Epithelial cell of proximal tubule (primary cell): ENCODE results near the gene CDR2L. TPM values are rescaled to one million over a fixed set of nuclear protein-coding genes. Genes with fewer than 3 reads are reported as not detected.
A peak's percentile ranks its signal among the peaks of the same experiment; 100 is the strongest.
"Not testable (repeated sequence)": the region's sequence is repeated elsewhere in the genome, so short reads cannot be mapped to it uniquely, and the experiment has no call there.

Experiments
- DNase-seq: peaks from one replicate; pipeline ENCODE4 v3.0.0-alpha.2; 2011; ENCODE audit warnings: low read depth
- H3K4me3 ChIP-seq: 2 replicates; pipeline ENCODE4 v1.5.1; 2011; ENCODE audit warnings: low read depth, mild to moderate bottlenecking, low read length
- total RNA-seq: library from RNA; depleted of rRNA; stranded (reverse); fragments of >200 nt; gene quantifications from 2 replicates; pipeline ENCODE4 v1.2.3, GENCODE V29; 2015
- TF ChIP-seq, protein P1 (sequence below): conservative IDR thresholded peaks from 2 replicates; pipeline ENCODE4 v1.5.1; 2012; ENCODE audit warnings: low read depth, mild to moderate bottlenecking, low read length

CDR2L gene
- total RNA-seq, 1 donor from 2014 or later, result 64.4 TPM

GRCh38 chr17:75039238-75039637 lies 51.8 kb downstream of the CDR2L start:
- DNase-seq, result no peak
- TF ChIP-seq, protein P1, sequence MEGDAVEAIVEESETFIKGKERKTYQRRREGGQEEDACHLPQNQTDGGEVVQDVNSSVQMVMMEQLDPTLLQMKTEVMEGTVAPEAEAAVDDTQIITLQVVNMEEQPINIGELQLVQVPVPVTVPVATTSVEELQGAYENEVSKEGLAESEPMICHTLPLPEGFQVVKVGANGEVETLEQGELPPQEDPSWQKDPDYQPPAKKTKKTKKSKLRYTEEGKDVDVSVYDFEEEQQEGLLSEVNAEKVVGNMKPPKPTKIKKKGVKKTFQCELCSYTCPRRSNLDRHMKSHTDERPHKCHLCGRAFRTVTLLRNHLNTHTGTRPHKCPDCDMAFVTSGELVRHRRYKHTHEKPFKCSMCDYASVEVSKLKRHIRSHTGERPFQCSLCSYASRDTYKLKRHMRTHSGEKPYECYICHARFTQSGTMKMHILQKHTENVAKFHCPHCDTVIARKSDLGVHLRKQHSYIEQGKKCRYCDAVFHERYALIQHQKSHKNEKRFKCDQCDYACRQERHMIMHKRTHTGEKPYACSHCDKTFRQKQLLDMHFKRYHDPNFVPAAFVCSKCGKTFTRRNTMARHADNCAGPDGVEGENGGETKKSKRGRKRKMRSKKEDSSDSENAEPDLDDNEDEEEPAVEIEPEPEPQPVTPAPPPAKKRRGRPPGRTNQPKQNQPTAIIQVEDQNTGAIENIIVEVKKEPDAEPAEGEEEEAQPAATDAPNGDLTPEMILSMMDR, result no peak

DNA sequence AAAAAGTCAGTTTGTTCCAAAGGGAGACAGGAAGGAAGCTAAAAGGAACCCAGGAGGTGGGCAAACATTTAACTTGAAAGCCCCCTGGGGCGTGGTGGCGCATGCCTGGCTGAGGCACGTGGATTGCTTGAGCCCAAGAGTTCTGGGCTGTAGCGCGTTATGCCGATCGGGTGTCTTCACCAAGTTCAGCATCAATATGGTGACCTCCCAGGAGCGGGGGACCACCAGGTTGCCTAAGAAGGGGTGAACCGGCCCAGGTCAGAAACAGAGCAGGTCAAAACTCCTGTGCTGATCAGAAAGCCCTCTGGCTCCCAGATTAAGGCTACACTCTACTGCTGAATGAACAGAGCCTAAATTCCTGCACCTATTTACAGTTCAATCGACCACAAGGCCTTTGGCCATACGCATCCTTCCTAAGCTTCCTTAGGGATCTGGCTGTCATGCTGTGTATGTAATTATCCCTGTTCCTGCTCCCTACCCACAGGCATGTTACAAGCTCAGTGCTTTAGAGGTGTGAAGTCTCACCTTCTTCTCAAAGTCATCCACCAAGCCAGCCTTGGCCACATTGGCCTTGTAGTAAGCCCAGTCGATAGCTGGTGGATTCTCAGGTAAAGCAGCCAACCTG lies 54.3 kb downstream of the CDR2L start:
- TF ChIP-seq, protein P1, result no peak
- no peak for DNase-seq
- no peak overlapping the region for H3K4me3 ChIP-seq

More at GRCh38 chr17:75039238-75039637, 51.8 kb downstream of the CDR2L start:
- no peak overlapping the region for H3K4me3 ChIP-seq

DNA sequence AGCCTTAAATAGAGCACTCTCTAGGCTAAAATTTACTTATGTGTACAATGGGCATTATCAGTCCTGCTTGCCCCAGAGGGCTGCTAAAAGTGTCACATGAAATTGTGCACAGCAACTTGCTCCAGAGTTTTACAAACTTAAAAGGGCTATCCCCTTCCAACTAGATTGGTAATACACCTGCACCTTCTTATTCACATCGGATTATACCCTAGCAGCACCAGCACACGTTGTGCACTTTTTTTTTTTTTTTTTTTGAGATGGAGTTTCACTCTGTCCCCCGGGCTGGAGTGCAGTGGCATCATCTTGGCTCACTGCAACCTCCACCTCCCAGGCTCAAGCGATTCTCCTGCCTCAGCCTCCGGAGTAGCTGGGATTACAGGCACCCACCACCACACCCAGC lies 56.4 kb downstream of the CDR2L start:
- not testable (repeated sequence) for H3K4me3 ChIP-seq

DNA sequence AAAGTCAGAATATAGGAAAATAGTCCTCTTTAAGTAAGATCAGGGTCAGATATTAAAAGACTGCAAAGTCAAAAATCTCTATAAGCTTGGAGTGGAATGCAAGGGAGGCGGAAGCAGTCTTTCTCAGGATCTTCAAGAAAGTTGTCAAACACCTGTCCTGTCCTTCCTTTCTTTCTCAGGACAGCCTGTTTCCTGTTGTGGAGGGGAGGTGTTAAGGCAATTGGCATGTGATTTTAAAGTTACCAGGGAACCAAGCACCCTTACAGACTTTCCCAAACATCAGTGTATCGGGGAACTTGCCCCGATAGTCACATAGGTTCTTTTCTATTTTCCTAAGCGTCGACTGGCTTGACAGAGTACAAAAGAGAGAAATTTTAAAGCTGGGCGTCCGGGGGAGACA lies 57.3 kb downstream of the CDR2L start:
- TF ChIP-seq, protein P1, result no peak
- H3K4me3 ChIP-seq, result no peak overlapping the region
- no peak for DNase-seq

More for the DNA sequence above, 56.4 kb downstream of the CDR2L start:
- DNase-seq, result not testable (repeated sequence)

- peak overlapping the region; percentile 98 for H3K4me3 ChIP-seq
- DNase-seq, result not testable (repeated sequence)
These were observed 58.5 kb downstream of the CDR2L start for GRCh38 chr17:75045946-75046406.

DNA sequence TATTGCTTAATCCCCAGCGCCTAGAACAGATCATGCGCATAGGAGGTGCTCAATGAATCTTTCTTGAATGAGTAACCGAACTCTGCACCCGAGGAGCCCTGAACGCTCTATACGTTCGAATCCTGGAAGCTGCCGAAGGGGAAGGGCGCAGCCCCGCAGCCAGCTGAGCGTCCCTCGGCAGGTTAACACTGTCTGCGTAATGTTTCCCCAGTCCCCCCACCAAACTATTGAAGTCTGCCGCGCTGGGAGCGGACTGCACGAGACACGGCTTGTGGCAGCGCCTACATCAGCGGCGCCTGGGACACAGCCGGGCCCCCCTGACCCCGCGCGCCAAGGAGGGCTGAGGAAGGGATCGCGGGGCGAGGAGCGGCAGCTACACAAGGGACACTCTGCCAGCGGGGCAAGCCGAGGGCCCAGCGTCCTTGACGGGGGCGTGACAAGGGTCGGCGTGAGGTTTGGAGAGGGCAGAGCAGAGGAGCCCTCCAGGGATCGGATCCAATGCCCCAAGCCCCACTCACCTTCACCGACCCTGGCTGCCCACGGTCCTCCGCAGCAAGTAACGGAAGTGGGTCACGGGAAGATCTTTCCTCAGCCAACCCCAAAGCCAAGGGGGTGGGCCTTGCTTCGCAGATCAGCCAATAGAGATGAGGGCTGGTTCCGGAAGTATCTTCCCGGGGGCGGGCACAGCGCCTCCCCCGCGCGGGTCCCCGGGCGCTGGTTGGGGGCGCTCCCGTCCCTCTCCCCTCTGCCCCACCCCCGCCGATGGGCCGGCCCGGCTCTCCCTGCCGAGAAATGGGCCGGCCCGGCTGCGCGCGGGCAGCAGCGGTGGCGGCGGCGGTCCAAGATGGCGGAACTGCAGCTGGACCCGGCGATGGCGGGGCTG lies 59.2 kb downstream of the CDR2L start, which contains the start of the genes ATP5PD and KCTD2:
TSS of gene ATP5PD (minus strand) at position 563 of the 883 bp plus-strand sequence. CDS start 4,319 bp downstream, outside the sequence.
TSS of gene KCTD2 (plus strand) at position 819 of the 883 bp plus-strand sequence. CDS start at position 845, 26 bp downstream.
- TF ChIP-seq, protein P1, result no peak
- H3K4me3 ChIP-seq, result peak within 1 kb of the TSS; percentile 98
- DNase-seq, result peak; percentile 66

DNA sequence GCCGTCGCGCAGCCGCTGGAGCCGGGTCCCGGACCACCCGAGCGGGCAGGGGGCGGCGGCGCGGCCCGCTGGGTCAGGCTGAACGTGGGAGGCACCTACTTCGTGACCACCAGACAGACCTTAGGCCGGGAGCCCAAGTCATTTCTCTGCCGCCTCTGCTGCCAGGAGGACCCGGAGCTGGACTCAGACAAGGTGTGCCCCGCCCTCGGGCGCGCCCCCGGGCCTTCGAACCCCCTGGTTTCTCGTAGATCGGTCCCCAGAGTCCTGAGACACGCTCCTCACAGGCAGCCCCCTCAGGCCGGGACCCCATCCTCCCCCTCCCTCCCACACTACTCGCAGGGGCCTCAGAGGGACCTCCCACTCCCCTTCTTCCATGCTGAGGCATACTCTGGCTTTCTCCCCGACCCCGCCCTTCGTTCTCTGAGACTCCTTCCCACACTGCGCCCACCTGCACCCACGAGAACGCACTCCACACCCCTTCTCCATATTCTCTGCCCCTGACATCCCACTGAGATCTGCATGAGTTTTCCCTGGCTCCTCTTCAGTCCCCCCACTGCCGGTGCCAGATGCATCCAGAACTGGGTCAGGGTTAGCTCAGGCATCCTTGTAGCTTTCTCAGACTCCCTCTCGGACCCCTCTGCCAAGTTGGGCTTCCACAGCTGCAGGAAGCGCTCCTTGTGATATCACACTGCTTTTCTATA lies 60.1 kb downstream of the CDR2L start:
- DNase-seq, result no peak
- TF ChIP-seq, protein P1, result no peak
- H3K4me3 ChIP-seq, result peak overlapping the region; percentile 98
